CD4-positive, alpha-beta T cell (primary cell): ENCODE data around the gene FAM167B. TPM values are rescaled to one million over a fixed set of nuclear protein-coding genes. Genes with fewer than 3 reads are reported as not detected.

Experiments
- ATAC-seq: fragments of 200-7000 bp; cut with Tn5 transposase; one replicate; pipeline ENCODE4 v1.10.0; 2022; ENCODE audit warnings: mild to moderate bottlenecking; ENCODE audit not compliant: poor library complexity
- CTCF ChIA-PET: fragments of 350-600 bp; sonication (Branson Sonifier 250); formaldehyde crosslinking; loops from one replicate; lab custom pipeline; 2021; ENCODE audit warnings: antibody characterized with exemption, inconsistent platforms; lab: Charles Lee
- POLR2A ChIA-PET: fragments of 350-600 bp; sonication (Branson Sonifier 250); formaldehyde crosslinking; loops from one replicate; lab custom pipeline; 2021; ENCODE audit warnings: antibody characterized with exemption, inconsistent platforms; lab: Charles Lee
- DNase-seq, 14 experiments: peaks; one replicate each; pipeline ENCODE4 v3.0.0-alpha.2; 2013 to 2020; ENCODE audit warnings: mixed read lengths in 2 of 14
- H3K27ac ChIP-seq, 2 donors: one replicate each; pipeline versions ENCODE4 v1.5.1 to v1.7.0; 2013; ENCODE audit warnings: low read length in 2 of 2, low read depth in 1 of 2, mild to moderate bottlenecking in 1 of 2
- H3K27me3 ChIP-seq, 2 experiments: 1 replicate in 1 of 2; 2 replicates in 1 of 2; pipeline versions ENCODE4 v1.6.1 to v1.7.0; 2013; ENCODE audit warnings: low read length in 2 of 2, control low read depth in 1 of 2, mild to moderate bottlenecking in 1 of 2, moderate library complexity in 1 of 2; ENCODE audit not compliant: insufficient read depth in 2 of 2, control insufficient read depth in 1 of 2
- H3K36me3 ChIP-seq: one replicate; pipeline ENCODE4 v1.6.1; 2013; ENCODE audit warnings: low read length, control low read depth; ENCODE audit not compliant: insufficient read depth
- H3K4me1 ChIP-seq: one replicate; pipeline ENCODE4 v1.6.1; 2013; ENCODE audit warnings: low read length, control low read depth; ENCODE audit not compliant: insufficient read depth
- H3K4me3 ChIP-seq: one replicate; pipeline ENCODE4 v1.5.1; 2013; ENCODE audit warnings: mild to moderate bottlenecking, low read length, moderate library complexity
- H3K9me3 ChIP-seq, 2 experiments: 1 replicate in 1 of 2; 2 replicates in 1 of 2; pipeline versions ENCODE4 v1.6.1 to v1.7.0; 2013; ENCODE audit warnings: low read length in 2 of 2, mild to moderate bottlenecking in 2 of 2, control low read depth in 1 of 2, moderate library complexity in 1 of 2; ENCODE audit not compliant: control insufficient read depth in 1 of 2, insufficient read depth in 1 of 2
- H3K27ac Mint-ChIP-seq: one replicate; pipeline ENCODE4 v1.8.0; 2020; ENCODE audit warnings: mixed read lengths
- H3K27me3 Mint-ChIP-seq: one replicate; pipeline ENCODE4 v1.8.0; 2021; ENCODE audit warnings: mixed read lengths
- H3K36me3 Mint-ChIP-seq: one replicate; pipeline ENCODE4 v1.8.0; 2021; ENCODE audit warnings: low read depth, mixed read lengths
- H3K4me1 Mint-ChIP-seq: one replicate; pipeline ENCODE4 v1.8.0; 2021; ENCODE audit warnings: low read depth, mixed read lengths
- H3K4me3 Mint-ChIP-seq: one replicate; pipeline ENCODE4 v1.8.0; 2020; ENCODE audit warnings: mild to moderate bottlenecking, mixed read lengths
- H3K9me3 Mint-ChIP-seq: one replicate; pipeline ENCODE4 v1.8.0; 2020; ENCODE audit warnings: mixed read lengths
- CTCF ChIP-seq: fragments of 200-600 bp; IDR thresholded peaks from one replicate; pipeline ENCODE4 v1.8.0; 2022; ENCODE audit warnings: antibody characterized with exemption, mild to moderate bottlenecking
- intact Hi-C, 2 experiments: fragments of 100-400 bp; cut with DNase I in 1 of 2; cut with micrococcal nuclease in 1 of 2; formaldehyde crosslinking; loops; one replicate each; pipeline versions ENCODE4 v1.15.1 to v1.9.0; 2023 to 2025; cut with DNase I, micrococcal nuclease
- total RNA-seq, 174 experiments: library from RNA in 2 of 174; stranded (reverse) in 2 of 174; gene quantifications; one replicate each; pipeline ENCODE4 v1.2.3 and lab custom pipeline; 2021 to 2026

The FAM167B gene
- total RNA-seq, 2 experiments from 2014 or later = 0.38 to 0.45 TPM

DNA sequence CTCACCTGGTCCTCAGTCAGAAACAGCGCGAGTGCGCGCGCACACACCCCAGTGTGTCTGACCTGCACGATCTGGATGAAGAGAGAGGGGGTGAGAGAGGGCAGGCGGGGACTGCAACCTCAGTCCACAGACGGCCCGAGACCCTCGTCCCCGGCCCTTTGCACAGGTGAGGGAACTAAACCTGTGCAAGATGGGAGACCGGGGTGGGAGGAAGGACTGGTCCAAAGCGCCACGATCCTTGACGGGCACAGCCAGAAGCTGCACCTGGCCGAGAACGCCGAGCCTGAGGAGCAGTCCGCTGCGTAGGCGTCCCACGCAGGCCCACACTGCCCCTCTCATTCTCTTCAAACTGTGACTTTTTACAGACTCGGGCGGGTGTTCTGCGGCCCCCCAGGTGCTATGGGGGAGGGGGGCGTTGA is 42.1 kb upstream of the FAM167B start:
- H3K9me3 ChIP-seq = no peaks in the 10 kb centered on the region
- H3K4me3 Mint-ChIP-seq = peak overlapping the region; percentile 48
- intact Hi-C loops = loop anchor here (5.0 to 10.0 kb wide), 3 partner anchors 87 to 560 kb away; partner anchors contain the start of genes HDAC1 (in 1 of the 2), KPNA6 (in 1 of the 2) and PEF1 (in 1 of the 2)
- peaks cover 62% of the 10 kb centered on the region for H3K4me1 ChIP-seq
- peak in 2 of 14 experiments; percentile 2 to 46 for DNase-seq
- POLR2A ChIA-PET = interaction anchor here (0.7 to 2.8 kb wide), 8 partner anchors 9 to 190 kb away, joined by 3 to 14 read pairs (median 8); partner anchors contain the start of genes BSDC1, MARCKSL1 and TMEM39B
- TF ChIP-seq CTCF = no peak
- no peaks in the 10 kb centered on the region for H3K27me3 Mint-ChIP-seq
- H3K27ac Mint-ChIP-seq = peak overlapping the region; percentile 87
- H3K36me3 ChIP-seq = peaks cover 13% of the 10 kb centered on the region
- CTCF ChIA-PET = interaction anchor here (1.2 to 2.0 kb wide), 3 partner anchors 11 to 196 kb away, joined by 3 to 8 read pairs (median 4); no protein-coding TSS in a partner anchor
- H3K36me3 Mint-ChIP-seq = peaks cover 23% of the 10 kb centered on the region
- H3K27me3 ChIP-seq = no peaks in the 10 kb centered on the region
- peak overlapping the region; percentile 90 for H3K4me3 ChIP-seq
- H3K27ac ChIP-seq = peak overlapping the region; percentile 33 to 49
- no peaks in the 10 kb centered on the region for H3K9me3 Mint-ChIP-seq
- peaks cover 44% of the 10 kb centered on the region for H3K4me1 Mint-ChIP-seq
- ATAC-seq = no peak

DNA sequence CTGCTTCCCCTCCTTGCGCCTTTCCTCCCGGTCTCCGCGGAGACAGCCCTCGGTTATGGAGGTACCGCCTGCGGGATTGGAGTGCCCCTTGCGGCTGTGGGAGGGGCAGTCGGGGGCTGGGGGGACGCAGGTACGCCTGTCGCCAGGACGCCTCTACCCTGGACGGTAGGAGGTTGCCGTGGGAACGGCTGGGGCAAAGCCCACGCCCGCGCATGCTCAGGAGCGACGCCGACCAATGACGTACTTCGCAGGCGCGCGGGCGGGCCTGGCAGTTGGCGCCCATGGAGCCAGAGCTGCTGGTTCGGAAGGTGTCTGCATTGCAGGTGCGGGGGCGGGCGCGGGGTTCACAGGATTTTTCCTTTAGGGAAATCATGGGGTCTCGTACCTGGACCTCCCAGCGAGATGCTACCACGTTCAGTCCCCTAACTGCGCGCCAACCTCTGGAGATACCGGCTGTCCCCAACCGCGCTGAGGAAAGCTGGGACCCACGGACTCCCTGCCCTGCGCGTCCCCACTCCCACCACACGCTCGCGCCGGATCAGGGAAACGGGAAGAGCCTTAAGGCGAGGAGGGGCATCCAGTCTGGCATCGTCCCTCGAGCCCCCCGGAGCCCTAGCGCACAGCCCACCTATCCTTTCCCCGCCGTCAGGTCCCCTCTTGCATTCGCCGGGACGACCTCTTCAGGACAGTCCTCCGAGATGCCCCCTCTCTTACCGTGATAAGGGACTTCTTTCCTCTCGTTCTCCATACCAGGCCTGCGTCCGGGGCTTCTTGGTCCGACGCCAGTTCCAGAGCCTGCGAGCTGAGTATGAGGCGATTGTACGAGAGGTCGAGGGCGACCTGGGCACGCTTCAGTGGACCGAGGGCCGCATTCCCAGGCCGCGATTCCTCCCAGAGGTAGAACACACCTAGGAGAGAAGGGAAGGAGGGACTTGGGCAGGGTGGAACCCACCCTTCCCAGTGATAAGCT is 41.3 kb upstream of the FAM167B start, which contains the start of gene IQCC:
Gene IQCC (plus strand): TSS at position 271 of the 970 bp plus-strand sequence. CDS start 11 bp downstream, at position 282.
- ChIA-PET CTCF (interaction anchor here (0.7 to 2.0 kb wide), 5 partner anchors 9 to 195 kb away, joined by 3 to 8 read pairs (median 3); no protein-coding TSS in a partner anchor), POLR2A (interaction anchor here (0.7 to 2.8 kb wide), 11 partner anchors 8 to 189 kb away, joined by 3 to 14 read pairs (median 6); partner anchors contain the start of genes BSDC1, MARCKSL1 and TMEM39B)
- H3K4me1 ChIP-seq = peaks cover 55% of the 10 kb centered on the region
- H3K27ac Mint-ChIP-seq = peak within 1 kb of the TSS; percentile 87
- H3K9me3 ChIP-seq = no peaks in the 10 kb centered on the region
- H3K4me3 ChIP-seq = peak within 1 kb of the TSS; percentile 90
- peaks cover 13% of the 10 kb centered on the region for H3K36me3 ChIP-seq
- H3K9me3 Mint-ChIP-seq = no peaks in the 10 kb centered on the region
- no peaks in the 10 kb centered on the region for H3K27me3 Mint-ChIP-seq
- ATAC-seq (peak; percentile 59), DNase-seq (peak; percentile 72 to 95 (median 81))
- intact Hi-C loops = loop anchor here in 1 of 2 experiments (10.0 kb wide), 2 partner anchors 101 to 561 kb away; partner anchors contain the start of genes KPNA6 and PEF1
- TF ChIP-seq CTCF = no peak
- no peaks in the 10 kb centered on the region for H3K27me3 ChIP-seq
- peak within 1 kb of the TSS; percentile 91 for H3K4me3 Mint-ChIP-seq
- H3K4me1 Mint-ChIP-seq = peaks cover 38% of the 10 kb centered on the region
- H3K27ac ChIP-seq = peak within 1 kb of the TSS; percentile 33 to 49
- peaks cover 18% of the 10 kb centered on the region for H3K36me3 Mint-ChIP-seq

- Histone ChIP-seq H3K4me1 (peaks cover 32% of the 10 kb centered on the region), H3K36me3 (peaks cover 12% of the 10 kb centered on the region), H3K27ac (no peak overlapping the region), H3K27me3 (no peaks in the 10 kb centered on the region), H3K9me3 (no peaks in the 10 kb centered on the region), H3K4me3 (no peak overlapping the region)
- ChIA-PET POLR2A (interaction anchor here (1.1 kb wide), 1 partner anchor 13 kb away, joined by 3 read pairs; no protein-coding TSS in a partner anchor), CTCF (no interaction called here)
- TF ChIP-seq CTCF = no peak
- peak overlapping the region; percentile 25 for H3K4me3 Mint-ChIP-seq
- DNase-seq (no peak), ATAC-seq (no peak)
- intact Hi-C loops = loop anchor here in 1 of 2 experiments (10.0 kb wide), 2 partner anchors 104 to 564 kb away; partner anchors contain the start of genes KPNA6 and PEF1
- peaks cover 9% of the 10 kb centered on the region for H3K36me3 Mint-ChIP-seq
- H3K27ac Mint-ChIP-seq = no peak overlapping the region
- H3K4me1 Mint-ChIP-seq = peaks cover 19% of the 10 kb centered on the region
- no peaks in the 10 kb centered on the region for H3K9me3 Mint-ChIP-seq
- H3K27me3 Mint-ChIP-seq = no peaks in the 10 kb centered on the region
Observed at GRCh38 chr1:32208469-32208868, 38.6 kb upstream of the FAM167B start.
